HEK293T (cell line): ENCODE measurements around the gene TEX55.

Experiments
- CTCF ChIA-PET: fragments of 350-600 bp; formaldehyde crosslinking; extraction: SDS; loops from one replicate; lab custom pipeline; 2021; ENCODE audit warnings: antibody characterized with exemption, inconsistent platforms; lab: Yijun Ruan, JAX
- POLR2A ChIA-PET: fragments of 350-600 bp; formaldehyde crosslinking; extraction: SDS; loops from one replicate; lab custom pipeline; 2020; ENCODE audit warnings: antibody characterized with exemption, inconsistent platforms; lab: Yijun Ruan, JAX
- DNase-seq: peaks from one replicate; pipeline ENCODE4 v3.0.0; 2012; ENCODE audit warnings: mixed read lengths; ENCODE audit errors: extremely low spot score
- ARNT ChIP-seq: fragments of 450-650 bp; IDR thresholded peaks from 2 replicates; pipeline ENCODE4 v1.6.1; 2017; ENCODE audit warnings: mild to moderate bottlenecking
- BHLHE40 ChIP-seq: fragments of 450-650 bp; IDR thresholded peaks from 2 replicates; pipeline ENCODE4 v1.6.1; 2016; ENCODE audit warnings: mild to moderate bottlenecking, moderate library complexity, borderline replicate concordance
- CTBP1 ChIP-seq: fragments of 450-650 bp; IDR thresholded peaks from 2 replicates; pipeline ENCODE4 v1.6.1; 2016; ENCODE audit warnings: borderline replicate concordance
- ELF4 ChIP-seq: fragments of 450-650 bp; IDR thresholded peaks from 2 replicates; pipeline ENCODE4 v1.6.1; 2017; ENCODE audit warnings: antibody characterized with exemption
- FOXA1 ChIP-seq: fragments of 450-650 bp; IDR thresholded peaks from 2 replicates; pipeline ENCODE4 v1.6.1; 2016; ENCODE audit warnings: mild to moderate bottlenecking
- FOXK2 ChIP-seq: fragments of 450-650 bp; IDR thresholded peaks from 2 replicates; pipeline ENCODE4 v1.6.1; 2016; ENCODE audit warnings: mild to moderate bottlenecking
- FOXM1 ChIP-seq: fragments of 450-650 bp; IDR thresholded peaks from 2 replicates; pipeline ENCODE4 v1.6.1; 2017; ENCODE audit warnings: mild to moderate bottlenecking, borderline replicate concordance
- HDGF ChIP-seq: fragments of 450-650 bp; IDR thresholded peaks from 2 replicates; pipeline ENCODE4 v1.6.1; 2017; ENCODE audit warnings: antibody characterized with exemption, borderline replicate concordance
- L3MBTL2 ChIP-seq: fragments of 450-650 bp; conservative IDR thresholded peaks from 2 replicates; pipeline ENCODE4 v1.6.1; 2016; ENCODE audit warnings: mild to moderate bottlenecking
- LEF1 ChIP-seq: fragments of 450-650 bp; IDR thresholded peaks from 2 replicates; pipeline ENCODE4 v1.6.1; 2017; ENCODE audit warnings: mild to moderate bottlenecking, borderline replicate concordance
- NFRKB ChIP-seq: fragments of 450-650 bp; IDR thresholded peaks from 2 replicates; pipeline ENCODE4 v1.6.1; 2016; ENCODE audit warnings: mild to moderate bottlenecking, moderate library complexity
- SP1 ChIP-seq: fragments of 450-650 bp; IDR thresholded peaks from 2 replicates; pipeline ENCODE4 v1.6.1; 2017
- SUZ12 ChIP-seq: fragments of 450-650 bp; IDR thresholded peaks from 2 replicates; pipeline ENCODE4 v1.6.1; 2016; ENCODE audit warnings: mild to moderate bottlenecking
- TARDBP ChIP-seq: fragments of 450-650 bp; IDR thresholded peaks from 2 replicates; pipeline ENCODE4 v1.6.1; 2016
- ZNF384 ChIP-seq: fragments of 450-650 bp; IDR thresholded peaks from 2 replicates; pipeline ENCODE4 v1.6.1; 2016
- TF ChIP-seq, protein P1 (sequence below): fragments of 450-650 bp; IDR thresholded peaks from 2 replicates; pipeline ENCODE4 v1.6.1; 2016

The TEX55 gene

DNA sequence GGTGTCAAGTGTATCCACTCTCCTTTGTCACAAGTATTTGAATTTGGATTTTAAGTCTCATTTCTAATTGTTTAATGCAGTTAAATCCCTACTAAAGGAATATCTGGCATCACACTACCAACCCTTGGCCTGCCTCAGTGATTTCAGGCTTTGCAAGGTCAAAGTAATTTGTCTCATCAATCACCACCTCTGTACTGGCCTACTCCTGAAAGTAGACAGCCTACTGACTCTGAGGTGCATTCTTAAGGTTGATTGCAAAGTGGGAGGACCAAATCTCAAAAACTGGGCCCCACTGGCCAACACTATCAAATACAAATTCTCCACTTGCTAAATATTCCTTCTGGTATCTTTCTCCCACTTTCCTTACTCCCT is 851 bp upstream of the TEX55 start:
- CTCF ChIA-PET, result interaction anchor here (0.8 to 1.6 kb wide), 3 partner anchors 27 to 96 kb away, joined by 3 to 4 read pairs (median 4); no protein-coding TSS in a partner anchor
- TF ChIP-seq TARDBP (no peak), LEF1 (no peak), ELF4 (no peak), FOXA1 (no peak), FOXK2 (no peak)
- DNase-seq, result no peak
- POLR2A ChIA-PET, result interaction anchor here (1.3 kb wide), 1 partner anchor 96 kb away, joined by 5 read pairs; the partner anchor contains the start of gene B4GALT4

DNA sequence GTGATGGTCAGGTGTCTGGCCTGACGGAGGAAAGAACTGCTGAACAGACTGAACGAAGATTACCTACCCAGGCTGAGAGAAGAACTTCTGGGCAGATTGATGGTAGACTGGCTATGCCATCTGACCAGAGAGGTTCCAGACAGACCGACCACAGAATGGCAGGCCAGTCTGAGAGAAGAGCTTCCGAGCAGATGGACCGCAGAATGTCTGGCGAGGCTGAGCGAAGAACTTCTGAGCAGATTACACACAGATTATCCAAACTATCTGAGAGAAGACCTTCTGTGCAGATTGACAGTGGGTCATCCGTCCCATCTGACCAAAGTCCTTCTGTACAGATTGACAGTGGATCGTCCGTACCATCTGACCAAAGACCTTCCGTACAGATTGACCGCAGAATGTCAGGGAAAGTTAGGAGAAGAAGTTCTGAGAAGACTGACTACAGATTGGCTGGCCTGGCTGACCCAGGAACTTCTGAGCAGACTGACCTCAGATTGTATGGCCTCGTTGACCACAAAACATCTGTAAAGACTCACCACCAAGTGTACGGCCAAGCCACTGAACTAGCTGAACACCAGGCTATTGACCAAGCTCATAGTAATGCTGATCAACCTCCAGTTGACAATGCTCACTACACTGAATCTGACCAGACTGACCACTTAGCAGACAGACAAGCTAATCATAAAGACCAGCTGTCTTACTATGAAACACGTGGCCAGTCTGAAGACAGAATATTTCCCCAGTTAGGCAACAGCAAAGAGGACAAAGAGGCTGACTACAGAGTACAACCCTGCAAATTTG is 812 bp downstream of the TEX55 start:
- DNase-seq, result no peak
- CTCF ChIA-PET, result interaction anchor here (0.6 to 1.6 kb wide), 3 partner anchors 25 to 1154 kb away, joined by 3 to 4 read pairs (median 4); no protein-coding TSS in a partner anchor
- POLR2A ChIA-PET, result no interaction called here
- TF ChIP-seq HDGF (no peak), FOXK2 (no peak), ELF4 (no peak), ZNF384 (no peak), FOXM1 (no peak), FOXA1 (no peak), SUZ12 (no peak), BHLHE40 (no peak), SP1 (no peak), TARDBP (no peak), LEF1 (no peak), ARNT (no peak), L3MBTL2 (no peak)

DNA sequence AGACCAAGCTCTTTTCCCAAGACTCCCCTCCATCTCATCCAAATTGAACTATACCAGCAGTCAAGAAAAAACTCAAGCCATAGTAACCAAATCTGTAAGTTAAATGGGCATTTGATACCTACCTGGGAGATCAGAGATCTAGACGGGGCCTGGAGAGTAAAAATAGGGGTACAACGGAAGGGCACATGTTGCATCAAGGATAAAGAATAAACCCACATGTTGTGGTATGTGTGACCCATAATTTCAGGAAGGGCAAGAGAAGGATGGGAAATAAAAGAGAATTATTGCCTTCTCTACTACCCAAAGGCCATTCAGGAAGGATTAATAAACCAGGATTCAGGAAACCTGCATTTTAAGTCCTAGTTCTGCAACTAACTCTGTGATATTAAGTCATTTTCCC is 1.5 kb downstream of the TEX55 start:
- ChIA-PET POLR2A (no interaction called here), CTCF (no interaction called here)
- DNase-seq, result no peak
- TF ChIP-seq SUZ12 (no peak), FOXM1 (no peak), TARDBP (no peak), ZNF384 (no peak), L3MBTL2 (no peak), LEF1 (no peak), BHLHE40 (no peak), FOXA1 (no peak), CTBP1 (no peak), ELF4 (no peak), NFRKB (no peak), ARNT (no peak), SP1 (no peak), HDGF (no peak), FOXK2 (no peak)
- TF ChIP-seq, protein P1, sequence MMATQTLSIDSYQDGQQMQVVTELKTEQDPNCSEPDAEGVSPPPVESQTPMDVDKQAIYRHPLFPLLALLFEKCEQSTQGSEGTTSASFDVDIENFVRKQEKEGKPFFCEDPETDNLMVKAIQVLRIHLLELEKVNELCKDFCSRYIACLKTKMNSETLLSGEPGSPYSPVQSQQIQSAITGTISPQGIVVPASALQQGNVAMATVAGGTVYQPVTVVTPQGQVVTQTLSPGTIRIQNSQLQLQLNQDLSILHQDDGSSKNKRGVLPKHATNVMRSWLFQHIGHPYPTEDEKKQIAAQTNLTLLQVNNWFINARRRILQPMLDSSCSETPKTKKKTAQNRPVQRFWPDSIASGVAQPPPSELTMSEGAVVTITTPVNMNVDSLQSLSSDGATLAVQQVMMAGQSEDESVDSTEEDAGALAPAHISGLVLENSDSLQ, result no peak

DNA sequence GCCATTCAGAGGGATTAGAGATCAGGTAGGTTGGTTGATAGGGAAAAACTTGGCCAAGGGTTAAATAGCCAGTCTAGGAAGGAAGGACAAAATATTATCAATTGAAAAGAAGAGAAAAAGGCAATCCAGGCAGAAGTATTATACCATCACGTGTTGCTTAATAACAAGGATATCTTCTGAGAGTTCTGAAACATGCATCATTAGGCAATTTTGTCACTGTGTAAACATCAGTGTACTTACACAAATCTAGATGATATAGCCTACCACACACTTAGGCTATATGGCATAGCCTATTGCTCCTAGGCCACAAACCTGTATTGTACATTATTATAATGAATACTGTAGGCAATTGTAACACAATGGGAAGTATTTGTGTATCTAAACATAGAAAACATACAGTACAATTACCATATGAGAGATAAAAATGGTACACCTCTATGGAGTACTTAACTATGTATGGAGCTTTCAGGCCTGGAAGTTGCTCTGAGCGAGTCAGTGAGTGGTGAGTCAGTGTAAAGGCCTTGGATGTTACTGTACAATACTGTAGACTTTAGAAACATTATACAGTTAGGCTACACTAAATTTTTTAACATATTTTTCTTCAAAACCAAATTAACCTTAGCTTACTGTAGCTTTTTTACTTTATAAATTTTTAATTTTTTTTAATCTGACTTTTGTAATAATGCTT is 2.7 kb downstream of the TEX55 start:
- ChIA-PET POLR2A (no interaction called here), CTCF (interaction anchor here (0.8 kb wide), 1 partner anchor 93 kb away, joined by 4 read pairs; no protein-coding TSS in a partner anchor)

DNA sequence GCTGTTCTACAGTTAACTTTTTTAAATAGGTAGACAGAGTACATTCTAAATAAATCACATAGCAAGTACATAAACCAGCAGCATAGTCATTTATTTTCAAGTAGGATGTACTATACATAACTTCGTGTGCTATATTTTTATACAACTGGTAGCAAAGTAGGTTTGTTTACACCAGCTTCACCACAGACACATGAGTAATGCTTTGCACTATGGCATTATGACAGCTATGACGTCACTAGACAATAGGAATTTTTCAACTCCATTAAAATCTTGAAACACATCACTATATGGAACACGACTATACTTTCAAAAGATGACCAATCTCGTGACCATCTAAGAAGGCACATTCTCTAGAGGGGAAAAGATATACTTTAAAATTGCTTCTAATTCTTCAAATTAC is 3.5 kb downstream of the TEX55 start:
- ChIA-PET CTCF (no interaction called here), POLR2A (no interaction called here)
- no peak for DNase-seq
- TF ChIP-seq HDGF, result no peak
- TF ChIP-seq L3MBTL2, result no peak
- TF ChIP-seq, protein P1, result no peak
- no peak for TF ChIP-seq ELF4
- no peak for TF ChIP-seq ARNT
- no peak for TF ChIP-seq CTBP1
- no peak for TF ChIP-seq NFRKB
- no peak for TF ChIP-seq SUZ12
- TF ChIP-seq SP1, result no peak
- TF ChIP-seq FOXK2, result no peak
- TF ChIP-seq FOXM1, result no peak
- TF ChIP-seq FOXA1, result no peak

More for the DNA sequence above, 2.7 kb downstream of the TEX55 start:
- TF ChIP-seq FOXM1, result no peak
- no peak for TF ChIP-seq ZNF384
- TF ChIP-seq TARDBP, result no peak
- TF ChIP-seq SUZ12, result no peak
- TF ChIP-seq NFRKB, result no peak
- no peak for TF ChIP-seq L3MBTL2
- TF ChIP-seq BHLHE40, result no peak
- TF ChIP-seq CTBP1, result no peak
- no peak for TF ChIP-seq FOXA1
- TF ChIP-seq ELF4, result no peak
- TF ChIP-seq FOXK2, result no peak
- TF ChIP-seq HDGF, result no peak
- TF ChIP-seq, protein P1, result no peak
- no peak for TF ChIP-seq ARNT
- no peak for TF ChIP-seq SP1
- no peak for TF ChIP-seq LEF1
- no peak for DNase-seq
